SK-N-SH (cell line): ENCODE data around the gene CYSTM1. TPM values are rescaled to one million over a fixed set of nuclear protein-coding genes. Genes with fewer than 3 reads are reported as not detected.

Experiments
- CTCF ChIA-PET: fragments of 300-600, 350-600 bp; formaldehyde crosslinking; extraction: SDS; loops from one replicate; lab custom pipeline; 2021; lab: Yijun Ruan, JAX
- POLR2A ChIA-PET: fragments of 350-600 bp; sonication (Branson Sonifier 250); formaldehyde crosslinking; extraction: SDS; loops from one replicate; lab custom pipeline; 2020; ENCODE audit warnings: antibody characterized with exemption, inconsistent platforms; lab: Yijun Ruan, JAX
- DNase-seq: peaks from one replicate; pipeline ENCODE4 v3.0.0; 2012
- H2AFZ ChIP-seq: fragments of 200-600 bp; sonication (generic); 2 replicates; pipeline ENCODE4 v1.8.1; 2016; ENCODE audit warnings: antibody characterized with exemption, mild to moderate bottlenecking, low read depth
- H3F3A ChIP-seq: fragments of 200-600 bp; sonication (generic); replicated peaks from 2 replicates; pipeline ENCODE3; 2016; ENCODE audit warnings: antibody characterized with exemption, mild to moderate bottlenecking; ENCODE audit not compliant: insufficient read depth
- H3K27ac ChIP-seq, 2 experiments: fragments of 200-500 bp in 1 of 2; fragments of 200-600 bp in 1 of 2; sonication (Bioruptor generic) in 1 of 2; sonication (generic), shearing (Covaris generic) in 1 of 2; 2 replicates each; pipeline versions ENCODE4 v1.5.1 to v1.6.1; 2014 to 2016; ENCODE audit warnings: low read depth in 2 of 2, inconsistent platforms in 1 of 2, low read length in 1 of 2, mild to moderate bottlenecking in 1 of 2, mixed read lengths in 1 of 2
- H3K27me3 ChIP-seq: fragments of 200-600 bp; sonication (generic), shearing (Covaris generic); 2 replicates; pipeline ENCODE4 v1.6.1; 2016; ENCODE audit warnings: mixed run types; ENCODE audit not compliant: insufficient read depth
- H3K36me3 ChIP-seq, 2 experiments: fragments of 200-500 bp in 1 of 2; fragments of 200-600 bp in 1 of 2; sonication (Bioruptor generic) in 1 of 2; sonication (generic) in 1 of 2; replicated peaks in 1 of 2; 2 replicates each; pipeline versions ENCODE3 to v1.5.1; 2014 to 2016; ENCODE audit warnings: low read length in 1 of 2, mild to moderate bottlenecking in 1 of 2; ENCODE audit not compliant: insufficient read depth in 2 of 2, control insufficient read depth in 1 of 2
- H3K4me1 ChIP-seq, 2 experiments: fragments of 200-500 bp in 1 of 2; fragments of 200-600 bp in 1 of 2; sonication (Bioruptor generic) in 1 of 2; sonication (generic), shearing (Covaris generic) in 1 of 2; 2 replicates each; pipeline versions ENCODE4 v1.5.1 to v1.6.1; 2014 to 2016; ENCODE audit warnings: low read depth in 1 of 2, low read length in 1 of 2, mixed run types in 1 of 2; ENCODE audit not compliant: insufficient read depth in 2 of 2, control insufficient read depth in 1 of 2
- H3K4me2 ChIP-seq: fragments of 200-600 bp; sonication (generic), shearing (Covaris generic); 2 replicates; pipeline ENCODE4 v1.6.1; 2017; ENCODE audit warnings: mixed run types
- H3K4me3 ChIP-seq, 2 experiments: fragments of 200-500 bp in 1 of 2; fragments of 200-600 bp in 1 of 2; sonication (Bioruptor generic) in 1 of 2; sonication (generic), shearing (Covaris generic) in 1 of 2; 2 replicates each; pipeline versions ENCODE4 v1.5.1 to v1.8.1; 2014 to 2016; ENCODE audit warnings: low read depth in 2 of 2, inconsistent platforms in 1 of 2, low read length in 1 of 2, mild to moderate bottlenecking in 1 of 2, mixed read lengths in 1 of 2, moderate library complexity in 1 of 2
- H3K79me2 ChIP-seq: fragments of 200-600 bp; sonication (generic); 2 replicates; pipeline ENCODE4 v1.8.1; 2017; ENCODE audit warnings: mild to moderate bottlenecking; ENCODE audit not compliant: insufficient read depth
- H3K9ac ChIP-seq: fragments of 200-600 bp; sonication (generic); 2 replicates; pipeline ENCODE4 v1.6.1; 2017; ENCODE audit warnings: mixed run types
- H3K9me2 ChIP-seq: fragments of 200-600 bp; sonication (generic); 2 replicates; pipeline ENCODE4 v1.6.1; 2017; ENCODE audit warnings: mixed run types
- H3K9me3 ChIP-seq: fragments of 200-600 bp; sonication (generic); 2 replicates; pipeline ENCODE4 v1.6.1; 2017; ENCODE audit warnings: mixed run types, mild to moderate bottlenecking, moderate library complexity
- H4K20me1 ChIP-seq: fragments of 200-600 bp; sonication (generic); 2 replicates; pipeline ENCODE4 v1.6.1; 2017; ENCODE audit warnings: mild to moderate bottlenecking, mixed run types; ENCODE audit not compliant: insufficient read depth
- CHD2 ChIP-seq: fragments of 150-350 bp; IDR thresholded peaks from 2 replicates; pipeline ENCODE4 v1.6.1; 2018; ENCODE audit warnings: low read length; ENCODE audit not compliant: partially characterized antibody
- CTCF ChIP-seq: fragments of 200-600 bp; sonication (generic); IDR thresholded peaks from 2 replicates; pipeline ENCODE4 v1.6.1; 2017; ENCODE audit warnings: antibody characterized with exemption, mild to moderate bottlenecking, moderate library complexity
- ELF1 ChIP-seq: IDR thresholded peaks from 2 replicates; pipeline ENCODE4 v1.4.0; 2012
- EP300 ChIP-seq, 2 experiments: IDR thresholded peaks; 2 replicates each; pipeline versions ENCODE4 v1.4.0 to v1.6.1; 2012; ENCODE audit warnings: borderline replicate concordance in 1 of 2, low read depth in 1 of 2, low read length in 1 of 2
- EZH2phosphoT487 ChIP-seq: fragments of 200-600 bp; sonication (generic); IDR thresholded peaks from 2 replicates; pipeline ENCODE4 v1.6.1; 2017; ENCODE audit warnings: low read depth, mixed run types, mild to moderate bottlenecking, antibody characterized with exemption, moderate library complexity, borderline replicate concordance
- GABPA ChIP-seq: IDR thresholded peaks from 2 replicates; pipeline ENCODE4 v1.4.0; 2012; ENCODE audit warnings: low read depth, mild to moderate bottlenecking
- IRF3 ChIP-seq: fragments of 150-350 bp; IDR thresholded peaks from 2 replicates; pipeline ENCODE4 v1.6.1; 2016; ENCODE audit warnings: mild to moderate bottlenecking, low read depth, low read length
- JUND ChIP-seq: IDR thresholded peaks from 2 replicates; pipeline ENCODE4 v1.4.0; 2012
- NFIC ChIP-seq: IDR thresholded peaks from 2 replicates; pipeline ENCODE4 v1.4.0; 2012; ENCODE audit warnings: borderline replicate concordance
- POLR2AphosphoS5 ChIP-seq: IDR thresholded peaks from 2 replicates; pipeline ENCODE4 v1.6.1; 2012; ENCODE audit warnings: low read depth, low read length
- RAD21 ChIP-seq: IDR thresholded peaks from 2 replicates; pipeline ENCODE4 v1.6.1; 2012; ENCODE audit warnings: mild to moderate bottlenecking, low read length
- RCOR1 ChIP-seq: fragments of 150-350 bp; IDR thresholded peaks from 2 replicates; pipeline ENCODE4 v1.6.1; 2017; ENCODE audit warnings: antibody characterized with exemption, low read length
- SIN3A ChIP-seq: IDR thresholded peaks from 2 replicates; pipeline ENCODE4 v1.6.1; 2012; ENCODE audit warnings: low read depth, mild to moderate bottlenecking, low read length, moderate library complexity, borderline replicate concordance
- TCF12 ChIP-seq: IDR thresholded peaks from 2 replicates; pipeline ENCODE4 v1.4.0; 2012
- YY1 ChIP-seq: IDR thresholded peaks from 2 replicates; pipeline ENCODE4 v1.4.0; 2012; ENCODE audit warnings: low read depth, mild to moderate bottlenecking
- ZBTB33 ChIP-seq: IDR thresholded peaks from 2 replicates; pipeline ENCODE4 v1.4.0; 2012; ENCODE audit warnings: low read depth, borderline replicate concordance
- WGBS: methylation state at CpG from one replicate; pipeline ENCODE4 v1.1.6; 2017; ENCODE audit warnings: low lambda C conversion rate; 5-methylcytosine and 5-hydroxymethylcytosine counted together
- polyA plus RNA-seq, 3 experiments: library from polyadenylated mRNA; depleted of rRNA; stranded (reverse); fragments of >200 nt; gene quantifications; 2 replicates each; pipeline ENCODE4 v1.2.3, GENCODE V29; 2012

The CYSTM1 gene
- polyA plus RNA-seq, 1 of the 3 experiments (the other 2 are of a cell fraction): 27.1 TPM

GRCh38 chr5:140286424-140286823 lies 111.4 kb downstream of the CYSTM1 start (continued):
- TF ChIP-seq CTCF: no peak
- no peak for TF ChIP-seq JUND

- no peak overlapping the region for H2AFZ ChIP-seq
- no peaks in the 10 kb centered on the region for H3K27me3 ChIP-seq
- CTCF ChIA-PET: interaction anchor here (1.1 kb wide), 1 partner anchor 44 kb away, joined by 3 read pairs; no protein-coding TSS in a partner anchor
- H3K9me3 ChIP-seq: no peaks in the 10 kb centered on the region
- POLR2A ChIA-PET: no interaction called here
- no peaks in the 10 kb centered on the region for H3K36me3 ChIP-seq
- H3K4me3 ChIP-seq: no peak overlapping the region
- TF ChIP-seq POLR2AphosphoS5 (no peak), CTCF (no peak), ZBTB33 (no peak), YY1 (no peak), NFIC (no peak), EP300 (IDR thresholded peaks at IDR 0.05; ENCODE audit: borderline replicate concordance in 1 of 2, low read depth in 1 of 2, low read length in 1 of 2) (no peak), GABPA (no peak), IRF3 (no peak), RCOR1 (no peak), TCF12 (no peak), EZH2phosphoT487 (no peak), JUND (no peak), ELF1 (no peak), RAD21 (no peak), SIN3A (no peak), CHD2 (no peak)
- H3K79me2 ChIP-seq: peaks cover 93% of the 10 kb centered on the region
- H3K9ac ChIP-seq: no peak overlapping the region
- WGBS: 91% methylated on average over 7 of the region's 7 CpGs
- peaks cover 0 to 6% of the 10 kb centered on the region in 2 experiments; a peak in 2 of 4 replicates for H3K4me1 ChIP-seq
- H3K4me2 ChIP-seq: no peak overlapping the region
- DNase-seq: no peak
- H4K20me1 ChIP-seq: no peaks in the 10 kb centered on the region
- peaks cover 19% of the 10 kb centered on the region for H3F3A ChIP-seq
- H3K9me2 ChIP-seq: no peaks in the 10 kb centered on the region
- H3K27ac ChIP-seq: no peak overlapping the region
Measured at GRCh38 chr5:140287801-140288521, 113.0 kb downstream of the CYSTM1 start.
